GM19467 (cell line): ENCODE results near the gene RPL15.

ENCODE experiments used
- ATAC-seq: cut with Tn5 transposase; IDR thresholded peaks from one replicate; pipeline ENCODE4 v1.9.1; 2021; ENCODE audit warnings: mild to moderate bottlenecking, moderate library complexity; ENCODE audit not compliant: unreplicated experiment

RPL15 gene

DNA sequence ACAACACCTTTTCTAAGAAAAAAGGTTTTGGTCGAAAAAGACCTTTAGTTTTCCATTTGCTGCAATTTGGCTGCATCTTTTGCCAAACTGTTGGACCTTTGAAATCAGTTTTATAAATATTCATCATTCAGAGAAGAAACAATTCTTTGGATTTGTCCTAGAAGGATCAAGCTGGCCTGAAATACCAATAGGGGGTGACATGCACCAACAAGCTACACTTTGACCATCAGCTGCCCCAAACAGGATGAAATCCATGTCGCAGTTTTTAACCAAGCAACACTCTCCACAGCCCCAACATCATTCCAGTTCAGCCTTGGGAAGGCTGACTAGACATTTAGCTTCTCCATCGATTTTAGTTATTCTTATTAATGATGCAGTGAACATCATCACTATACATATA lies 9.8 kb downstream of the RPL15 start:
- ATAC-seq: no peak

DNA sequence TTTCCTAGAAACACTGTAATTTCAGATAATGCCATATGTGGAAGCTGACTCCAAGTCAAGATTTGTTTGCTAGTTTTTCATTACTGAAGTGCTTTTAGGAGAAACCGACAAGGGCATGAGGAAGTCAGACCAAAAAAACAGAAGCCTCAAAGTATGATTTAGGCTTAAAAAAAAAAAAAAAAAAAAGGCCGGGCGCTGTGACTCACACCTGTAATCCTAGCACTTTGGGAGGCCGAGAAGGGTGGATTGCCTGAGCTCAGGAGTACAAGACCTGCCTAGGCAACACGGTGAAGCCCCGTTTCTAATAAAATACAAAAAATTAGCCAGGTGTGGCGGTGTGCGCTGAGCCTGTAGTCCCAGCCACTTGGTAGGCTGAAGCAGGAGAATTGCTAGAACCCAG lies 11.6 kb downstream of the RPL15 start:
- no peak for ATAC-seq

DNA sequence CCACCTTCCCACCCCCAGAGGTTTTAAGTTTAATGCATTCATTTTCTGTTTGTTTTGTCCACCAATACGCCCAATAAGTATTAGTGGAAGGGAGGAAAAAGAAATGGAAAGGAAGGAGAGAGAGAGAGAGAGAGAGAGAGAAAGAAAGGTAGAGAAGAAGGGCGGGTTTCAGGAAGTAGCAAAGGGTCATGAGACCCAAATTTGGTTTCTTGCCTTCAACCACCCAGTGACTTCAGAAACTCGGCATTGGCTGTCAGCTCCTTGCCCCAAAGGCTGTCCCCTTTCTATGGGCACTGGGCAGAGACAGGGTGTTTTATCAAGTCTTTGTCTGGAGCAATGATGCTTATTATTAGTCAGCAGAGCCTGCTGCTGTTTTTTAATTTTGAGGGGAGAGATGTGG lies 14.7 kb downstream of the RPL15 start:
- ATAC-seq: no peak

DNA sequence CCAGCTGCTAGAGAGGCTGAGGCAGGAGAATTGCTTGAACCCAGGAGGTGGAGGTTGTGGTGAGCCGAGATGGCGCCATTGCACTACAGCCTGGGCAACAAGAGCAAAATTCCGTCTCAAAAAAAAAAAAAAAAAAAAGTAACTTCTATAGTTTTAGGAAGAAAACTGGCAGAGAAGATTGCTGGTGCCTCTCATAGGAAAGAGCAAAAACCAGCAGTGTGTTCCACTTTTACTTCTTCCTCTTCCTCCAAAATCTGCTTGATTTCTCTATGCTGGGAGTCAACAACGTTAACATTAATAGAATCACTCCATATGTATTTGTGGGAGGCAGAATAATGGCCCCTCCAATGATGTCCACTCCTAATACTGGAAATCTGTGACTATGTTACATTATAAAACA lies 15.6 kb downstream of the RPL15 start:
- ATAC-seq: no peak

DNA sequence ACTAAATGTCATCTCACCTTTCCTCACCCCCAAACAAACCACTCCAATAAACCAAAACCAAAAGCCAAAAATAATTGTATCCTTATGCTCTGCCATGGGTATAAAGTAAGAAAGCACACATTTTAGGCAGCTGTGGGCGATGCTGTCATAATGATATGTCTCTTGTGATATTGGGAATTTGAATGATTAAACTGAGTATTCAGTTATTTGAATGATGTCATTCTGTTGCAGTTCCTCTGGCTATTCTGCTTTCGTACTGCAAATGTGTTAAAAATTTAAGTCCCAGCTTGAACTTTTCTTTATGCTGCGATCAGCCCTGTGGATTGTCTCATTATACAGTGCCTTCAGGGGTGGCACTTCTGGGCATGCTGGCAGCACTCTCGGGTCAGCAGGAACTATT lies 17.3 kb downstream of the RPL15 start:
- no peak for ATAC-seq

DNA sequence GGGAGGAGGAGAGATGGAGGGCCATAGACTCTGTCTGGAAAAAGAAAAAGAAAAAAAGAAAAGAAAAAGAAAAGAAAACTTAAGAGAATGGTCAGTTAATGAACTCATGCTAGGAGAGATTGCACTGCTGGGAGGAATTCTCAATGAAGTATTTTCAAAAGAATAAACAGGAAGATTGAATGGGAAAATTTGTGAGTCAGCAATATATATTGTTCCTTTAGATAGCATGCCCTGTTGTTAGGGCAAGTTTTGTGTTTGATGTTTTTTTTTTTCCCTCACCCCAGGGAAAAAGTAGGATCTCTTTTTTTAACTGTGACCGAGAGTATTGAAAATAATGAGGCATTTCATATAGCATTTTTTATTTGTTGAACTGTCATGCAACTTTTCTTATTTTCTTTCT lies 20.4 kb downstream of the RPL15 start:
- no peak for ATAC-seq

DNA sequence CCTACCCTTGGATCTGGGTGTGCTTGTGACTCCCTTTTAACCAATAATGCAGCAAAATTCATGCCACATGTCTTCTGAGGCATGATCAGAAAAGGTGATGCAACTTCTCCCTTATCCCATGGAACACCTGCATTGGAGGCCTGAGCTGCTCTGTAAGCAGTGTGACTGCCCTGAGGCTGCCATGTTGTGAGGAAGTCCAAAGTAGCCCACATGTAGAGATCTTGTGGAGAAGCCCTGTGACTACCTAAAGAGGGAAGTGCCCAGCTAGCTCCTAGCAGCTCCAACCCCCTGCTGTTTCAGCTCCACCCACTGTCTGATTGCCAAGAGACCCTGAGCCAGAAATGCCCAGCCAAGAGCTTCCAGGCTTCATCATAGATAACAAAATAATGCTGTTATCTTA lies 21.8 kb downstream of the RPL15 start:
- ATAC-seq: no peak

DNA sequence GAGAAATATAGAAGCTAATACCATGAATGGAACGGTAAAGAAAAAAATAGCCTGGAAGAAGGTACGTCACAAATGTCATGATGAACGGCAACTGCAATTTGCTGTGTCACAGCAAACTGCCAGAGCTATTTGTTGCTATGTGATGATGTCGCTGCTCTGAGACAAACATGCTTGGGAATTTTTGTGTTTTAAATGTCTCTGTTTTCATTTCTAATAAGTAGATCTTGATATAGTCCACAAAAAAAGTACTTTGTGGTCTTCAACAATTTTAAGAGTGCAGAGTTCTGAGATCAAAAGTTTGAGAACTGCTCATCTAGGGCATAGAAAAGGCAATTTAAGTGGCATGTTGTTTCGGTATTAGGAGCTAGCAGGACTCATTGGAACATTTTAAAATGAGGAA lies 23.8 kb downstream of the RPL15 start:
- no peak for ATAC-seq

DNA sequence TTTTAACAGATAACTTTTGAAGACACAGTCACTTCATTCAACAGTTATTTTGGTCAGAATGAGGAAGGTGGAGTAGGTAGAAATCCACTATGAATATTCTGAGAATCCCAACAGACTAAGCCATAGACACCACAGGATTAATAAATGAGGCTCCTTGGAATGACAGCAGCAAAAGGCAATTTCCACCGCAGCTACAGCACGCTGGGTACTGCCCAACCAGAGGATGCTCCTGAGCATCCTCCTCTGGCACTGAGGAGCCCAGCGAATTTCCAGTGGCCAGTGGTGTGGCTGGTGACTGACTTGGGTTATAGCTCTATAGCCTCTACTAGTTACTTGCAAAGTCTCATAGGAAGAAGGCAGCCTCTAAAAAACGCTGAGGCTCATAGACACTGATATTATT lies 24.5 kb downstream of the RPL15 start:
- no peak for ATAC-seq

DNA sequence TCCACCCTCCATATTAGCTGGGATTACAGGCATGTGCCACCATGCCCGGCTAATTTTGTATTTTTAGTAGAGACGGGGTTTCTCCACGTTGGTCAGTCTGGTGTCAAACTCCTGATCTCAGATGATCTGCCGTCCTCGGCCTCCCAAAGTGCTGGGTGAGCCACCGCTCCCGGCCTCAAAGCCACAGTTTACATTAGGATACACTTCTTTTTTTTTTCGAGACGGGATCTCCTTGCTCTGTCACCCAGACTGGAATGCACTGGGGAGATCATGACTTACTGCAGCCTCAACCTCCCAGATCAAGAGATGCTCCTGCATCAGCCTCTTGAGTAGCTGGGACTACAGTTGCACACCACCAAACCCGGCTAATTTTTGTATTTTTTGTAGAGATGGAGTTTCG lies 25.6 kb downstream of the RPL15 start:
- ATAC-seq: no peak

DNA sequence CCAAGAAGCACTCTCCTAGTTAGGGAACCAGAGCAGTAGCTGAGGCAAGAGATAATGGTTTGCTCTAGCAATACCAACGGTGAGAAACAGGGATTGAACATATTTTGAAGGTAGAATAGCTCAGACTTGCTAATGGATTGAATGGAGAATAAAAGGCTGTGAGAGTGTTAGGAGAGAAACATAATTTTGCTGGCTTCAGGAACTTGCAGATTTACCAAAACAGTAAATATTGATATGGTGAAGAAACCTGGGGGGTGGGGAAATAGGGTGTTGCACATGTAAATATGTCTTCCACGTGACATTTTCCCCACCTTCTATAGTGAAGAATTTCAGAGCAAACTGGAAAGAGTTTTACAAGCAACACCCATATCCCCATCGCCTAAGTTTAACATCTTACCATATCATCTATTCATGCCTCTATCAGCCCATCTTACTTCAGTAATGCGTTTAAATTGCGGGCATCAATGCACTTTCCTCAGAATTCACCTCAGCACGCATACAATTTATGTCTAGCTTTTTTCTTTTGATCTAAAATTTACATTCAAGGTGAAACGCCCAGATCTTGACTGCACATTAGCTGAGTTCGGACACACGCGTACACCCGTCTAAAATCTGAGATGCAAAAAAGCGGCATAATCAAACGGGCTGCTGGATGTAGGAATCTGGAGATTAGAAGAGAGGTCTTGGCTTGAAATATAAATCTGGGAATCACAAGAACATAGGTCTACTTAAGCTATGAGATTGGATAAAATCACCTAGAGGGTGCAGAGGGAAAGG lies 27.3 kb downstream of the RPL15 start:
- no peak for ATAC-seq

DNA sequence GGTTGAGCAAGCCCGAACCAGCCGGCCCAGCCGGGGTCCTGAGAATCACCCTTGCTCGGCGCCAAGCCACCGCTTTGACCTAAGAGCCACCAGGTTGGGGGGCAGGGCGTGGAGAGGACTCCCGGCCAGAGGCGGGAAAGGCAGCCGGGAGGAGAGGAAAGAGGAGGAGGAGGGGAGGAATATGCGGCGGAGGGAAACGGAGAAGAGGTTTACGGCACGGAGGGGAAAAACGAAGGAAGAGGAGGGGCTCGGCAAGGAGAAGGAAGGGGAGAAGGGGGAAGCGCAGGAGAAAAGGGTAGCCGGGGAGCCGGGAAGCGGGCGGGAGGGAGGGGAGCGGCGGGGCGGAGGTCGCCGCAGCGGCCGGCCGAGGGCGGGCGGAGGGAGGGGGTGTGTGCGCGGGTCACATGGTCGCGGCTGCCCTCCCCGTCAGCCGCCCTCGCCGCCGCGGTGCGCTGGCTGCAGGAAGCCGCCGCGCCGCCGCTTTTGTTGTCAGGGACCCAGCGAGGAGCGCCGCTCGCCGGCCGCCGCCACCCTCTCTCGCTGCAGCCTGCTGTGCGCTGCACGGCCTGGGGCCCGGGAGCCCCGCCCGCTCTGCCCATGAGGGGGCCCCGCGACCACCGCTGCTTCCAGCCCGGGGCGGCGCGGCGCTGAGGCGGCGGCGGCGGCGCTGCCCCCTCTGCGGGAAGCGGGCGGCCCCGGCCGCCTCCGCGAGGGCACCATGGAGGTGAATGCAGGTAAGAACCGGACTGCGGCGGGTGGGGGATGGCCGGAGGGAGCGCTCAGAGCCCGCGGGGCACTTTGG lies 28.1 kb downstream of the RPL15 start, which contains the start of gene NR1D2:
NR1D2 (plus strand) TSS at position 426 of the 802 bp plus-strand sequence; CDS start at position 719, 293 bp downstream.
- ATAC-seq: peak; percentile 57

DNA sequence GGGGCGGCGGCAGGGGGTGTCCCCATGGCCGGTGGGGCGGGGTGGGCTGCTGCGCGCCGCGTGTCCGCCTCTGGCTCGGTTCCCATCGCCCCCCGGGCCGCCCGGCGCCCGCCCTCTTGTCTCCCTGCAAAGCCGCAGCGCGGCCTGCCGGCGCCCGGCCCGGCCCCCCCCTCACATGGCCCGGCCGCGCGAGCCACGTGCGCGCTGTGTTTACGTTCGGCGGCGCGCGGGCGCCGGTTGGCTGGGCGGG lies 28.7 kb downstream of the RPL15 start:
- no peak for ATAC-seq

DNA sequence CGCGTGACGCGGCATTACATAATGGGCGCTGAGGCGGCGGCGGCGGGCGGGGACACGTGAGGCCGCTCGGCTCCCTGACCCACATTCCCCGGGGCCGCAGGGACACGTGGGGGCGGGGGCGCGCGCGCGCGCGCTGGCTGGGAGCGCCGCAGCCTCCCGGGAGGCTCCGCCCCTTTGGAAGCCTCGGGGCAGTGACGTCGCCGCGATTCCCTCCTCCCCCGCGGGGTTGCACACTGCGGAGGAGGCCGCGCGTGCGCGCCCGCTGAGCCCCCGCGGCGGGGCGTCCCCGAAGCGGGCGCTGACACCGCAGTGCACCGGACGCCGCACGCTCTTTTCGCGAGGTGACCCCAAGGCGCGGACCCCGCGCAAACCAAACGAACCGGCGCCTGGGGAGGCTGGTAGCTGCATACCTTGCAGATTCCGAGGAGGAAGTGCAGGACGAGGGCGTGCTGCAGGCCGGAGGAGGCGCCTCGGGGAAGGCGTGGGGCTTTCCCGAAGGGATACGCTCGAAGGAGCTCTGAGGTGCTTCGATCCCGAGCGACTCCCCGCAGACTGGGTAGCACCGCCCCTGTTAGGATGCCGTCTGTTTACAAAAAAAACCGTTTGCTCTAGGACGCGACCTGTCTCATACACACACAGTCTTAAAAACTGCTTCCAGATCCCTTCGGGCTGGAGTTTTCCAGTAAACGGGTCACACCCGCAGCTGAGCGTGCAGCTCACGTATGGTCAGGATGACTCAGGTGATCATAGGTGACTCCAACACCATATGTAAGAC lies 29.2 kb downstream of the RPL15 start:
- ATAC-seq: peak; percentile 71

DNA sequence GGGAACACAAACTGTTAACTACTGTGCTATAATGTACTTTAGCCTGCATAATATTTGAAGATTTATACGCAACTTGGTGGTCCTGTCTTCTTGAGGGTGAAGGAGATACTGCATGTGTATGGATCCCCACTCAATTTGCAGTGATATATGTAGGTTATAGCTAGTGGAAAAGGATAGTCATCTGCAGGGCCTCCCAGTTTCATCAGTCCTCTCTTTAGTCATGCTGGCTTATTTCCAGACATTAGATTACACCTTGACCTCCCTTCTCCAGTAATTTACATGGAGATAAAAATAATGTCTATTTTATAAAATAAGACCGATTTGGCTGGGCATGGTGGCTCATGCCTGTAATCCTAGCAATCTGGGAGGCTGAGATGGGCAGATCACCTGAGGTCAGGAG lies 31.8 kb downstream of the RPL15 start:
- no peak for ATAC-seq

DNA sequence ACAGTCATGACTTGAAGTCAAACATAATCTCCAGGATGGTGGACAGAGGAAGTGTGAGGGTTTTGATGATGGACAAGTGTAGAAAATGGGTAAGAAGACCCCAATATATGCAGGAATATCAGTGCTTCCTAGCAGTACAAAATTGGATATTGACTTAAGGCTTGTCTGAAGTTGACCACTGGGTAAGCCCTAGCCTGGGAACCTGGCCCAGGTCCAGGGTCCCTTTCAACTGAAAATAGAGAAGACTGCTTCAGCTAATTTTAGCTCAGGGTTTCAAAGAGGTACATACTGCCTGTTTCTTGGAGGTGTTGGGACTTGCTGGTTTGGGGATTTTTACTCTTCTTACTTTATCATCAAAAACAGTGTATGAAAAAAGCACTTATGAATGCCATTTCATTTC lies 32.9 kb downstream of the RPL15 start:
- peak; percentile 13 for ATAC-seq

DNA sequence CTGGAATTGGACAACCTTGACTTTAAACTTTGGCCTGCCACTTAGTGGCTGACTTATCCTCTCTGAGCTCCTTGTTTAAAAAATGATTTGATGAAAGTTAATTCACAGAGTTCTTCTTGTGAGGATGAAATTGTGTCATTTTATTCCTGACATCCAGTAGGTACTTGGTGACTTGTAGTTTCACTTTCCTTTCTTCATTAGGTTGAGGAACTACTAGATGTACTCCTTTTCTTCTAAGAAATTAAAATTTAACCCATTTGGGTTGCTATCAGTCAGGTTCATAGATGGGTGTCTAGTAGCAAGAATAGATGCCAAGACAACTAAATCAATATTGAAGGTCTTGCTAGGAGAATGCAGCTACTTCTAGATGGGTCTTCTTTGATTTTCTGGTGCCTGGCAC lies 33.4 kb downstream of the RPL15 start:
- ATAC-seq: peak; percentile 37

DNA sequence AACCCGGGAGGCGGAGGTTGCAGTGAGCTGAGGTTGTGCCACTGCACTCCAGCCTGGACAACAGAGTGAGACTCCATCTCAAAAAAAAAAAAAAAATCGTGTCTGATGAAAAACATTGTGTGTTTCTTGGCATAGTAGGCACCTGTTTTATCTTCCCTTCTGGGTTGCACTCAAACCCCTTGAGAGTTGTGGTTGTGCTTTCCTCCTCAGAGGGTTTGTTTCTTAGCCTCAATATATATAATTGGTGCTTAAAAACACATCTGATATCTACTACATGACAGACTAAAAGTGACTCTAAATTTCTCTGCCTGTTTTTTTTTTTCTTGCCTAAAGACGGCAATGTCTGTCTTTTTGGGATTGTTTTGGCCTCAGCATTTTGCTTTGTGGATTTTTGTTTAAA lies 35.7 kb downstream of the RPL15 start:
- peak; percentile 56 for ATAC-seq

DNA sequence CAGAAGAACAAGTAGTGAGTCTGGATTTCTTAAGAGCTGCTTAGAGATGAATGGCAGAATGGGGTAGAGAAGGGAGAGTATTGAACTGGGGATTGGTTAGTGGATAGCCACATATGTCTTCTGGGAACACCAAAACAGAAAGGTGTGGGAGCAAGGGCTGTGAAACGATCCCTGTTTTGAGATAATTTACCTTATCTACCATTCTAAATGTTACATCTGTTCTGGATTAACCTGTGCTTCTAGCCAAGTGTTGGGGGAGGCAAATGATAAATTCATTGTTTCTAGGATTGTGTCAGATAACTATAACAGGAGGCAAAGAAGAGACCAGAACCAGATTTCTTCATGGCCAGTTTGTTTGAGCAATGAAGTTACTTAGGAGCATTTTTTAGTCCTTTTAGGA lies 36.6 kb downstream of the RPL15 start:
- ATAC-seq: no peak

DNA sequence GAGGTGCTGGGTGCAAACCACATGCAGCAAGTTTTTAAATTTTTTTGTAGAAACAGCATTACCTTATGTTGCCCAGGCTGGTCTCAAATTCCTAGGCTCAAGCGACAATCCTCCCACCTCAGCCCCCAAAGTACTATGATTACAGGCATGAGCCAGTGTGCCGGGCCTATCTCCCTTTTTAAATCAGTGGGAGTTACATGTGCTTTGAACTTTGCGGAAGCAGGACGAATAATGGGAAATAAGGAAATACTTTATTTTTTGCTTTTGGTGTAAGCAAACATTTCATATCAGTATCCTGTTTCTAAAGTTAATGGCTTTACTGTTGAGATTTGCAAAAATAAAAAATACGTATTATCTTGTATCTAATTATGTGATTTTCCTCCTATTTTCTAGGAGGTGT lies 37.2 kb downstream of the RPL15 start:
- ATAC-seq: no peak

DNA sequence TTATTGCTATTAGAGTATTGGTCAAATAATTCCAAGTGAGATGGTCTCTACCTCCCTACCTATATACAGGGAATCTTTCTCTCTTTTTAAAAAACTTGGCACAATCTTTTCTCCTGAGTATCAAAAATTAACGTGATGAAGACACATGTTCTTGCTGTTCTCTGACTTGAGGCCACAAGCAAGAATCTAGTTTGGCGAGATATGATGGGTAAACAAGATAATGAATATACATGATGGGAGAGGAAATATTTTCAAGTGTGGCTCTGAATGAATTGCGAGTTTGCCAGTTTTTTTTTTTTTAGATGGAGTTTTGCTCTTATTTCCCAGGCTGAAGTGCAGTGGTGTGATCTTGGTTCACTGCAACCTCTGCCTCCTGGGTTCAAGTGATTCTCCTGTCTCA lies 39.8 kb downstream of the RPL15 start:
- ATAC-seq: no peak
